ENCODE data around the gene C17orf113. TPM values are rescaled to one million over a fixed set of nuclear protein-coding genes. Genes with fewer than 3 reads are reported as not detected.

C17orf113 gene
- total and polyA plus RNA-seq, 2 of the 4 experiments (the other 2 are of a cell fraction) = under 0.01 to 0.03 TPM

DNA sequence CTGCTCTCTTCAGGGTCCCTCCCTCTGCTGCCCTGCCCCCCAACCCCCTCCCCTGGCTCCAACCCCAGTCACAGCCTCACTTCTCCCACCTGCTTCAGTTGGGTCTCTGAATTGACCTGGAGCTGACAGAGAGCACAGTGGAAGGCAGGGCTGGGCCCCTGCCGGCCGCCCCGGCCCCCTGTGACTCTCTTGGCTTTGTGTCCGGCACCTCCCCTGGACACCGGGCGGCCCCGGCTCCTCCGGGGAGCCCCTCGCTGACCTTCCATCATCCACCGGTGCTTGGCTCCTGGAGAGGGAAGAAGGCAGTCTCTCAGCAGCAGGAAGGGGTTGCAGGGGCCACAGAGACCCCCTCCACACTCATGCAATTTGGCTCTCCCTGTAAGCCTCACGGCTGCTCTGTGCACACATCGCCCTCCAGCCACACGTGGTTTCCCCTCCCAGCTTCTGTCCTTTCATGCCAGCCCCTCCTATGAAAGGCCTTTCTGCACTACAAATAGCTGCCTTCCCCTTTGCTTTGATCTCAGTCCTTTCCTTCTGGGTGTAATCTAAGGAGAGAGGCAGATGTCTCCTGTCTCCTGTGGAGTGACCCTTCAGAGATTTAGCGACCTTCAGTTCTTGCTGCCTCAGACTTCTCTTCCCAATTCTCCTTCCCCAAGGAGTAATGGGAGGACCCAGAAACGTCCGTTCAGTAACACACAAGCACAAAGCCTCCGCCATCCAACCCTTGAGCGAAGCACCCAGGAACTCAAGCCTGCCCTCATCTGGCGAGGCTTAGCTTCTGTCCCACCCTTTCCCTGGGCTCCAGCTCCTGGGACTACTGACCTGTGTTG, 22.2 kb downstream of the C17orf113 start:
- ATAC-seq (ENCODE audit: low read depth) (no peak), DNase-seq (no peak)
- ChIA-PET POLR2A (ENCODE audit: unreplicated experiment) (interaction anchor here (0.6 kb wide), 1 partner anchor 31 kb away, joined by 3 read pairs; no protein-coding TSS in a partner anchor), CTCF (interaction anchor here (0.7 kb wide), 1 partner anchor 8 kb away, joined by 3 read pairs; the partner anchor contains the start of gene NKIRAS2)
- no peak overlapping the region for H2AK9ac ChIP-seq (replicated peaks; ENCODE audit: low read depth, low read length, poor library complexity)
- H3K56ac ChIP-seq (ENCODE audit: extremely low read depth, insufficient read depth, low read length) = no peak overlapping the region
- in situ Hi-C loops (cut with MboI; ENCODE audit: low sequenced_read_pairs) = loop anchor here (5.0 kb wide), 1 partner anchor 84 kb away; the partner anchor contains the start of gene DHX58
- H3K4me3 ChIP-seq (ENCODE audit: insufficient read depth, low read depth, low read length) = no peak overlapping the region
- H3K18ac ChIP-seq (ENCODE audit: low read depth, low read length) = no peak overlapping the region
- no peak overlapping the region for H2BK15ac ChIP-seq (ENCODE audit: low read depth, low read length)
- intact Hi-C loops (cut with micrococcal nuclease) = loop anchor here (5.0 kb wide), 1 partner anchor 374 kb away; no protein-coding TSS in a partner anchor
- peaks cover 12% of the 10 kb centered on the region; the same call in 1 of the 2 replicates for H4K20me1 ChIP-seq (ENCODE audit: insufficient read depth, low read length)
- H3K4me2 ChIP-seq (ENCODE audit: low read depth, low read length) = no peak overlapping the region
- H3K14ac ChIP-seq (replicated peaks; ENCODE audit: low read depth, low read length) = no peak overlapping the region
- H3K4me1 ChIP-seq (ENCODE audit: control insufficient read depth, insufficient read depth, low read length) = peaks cover 7% of the 10 kb centered on the region
- H2BK20ac ChIP-seq (ENCODE audit: low read depth, low read length) = no peak overlapping the region
- no peak overlapping the region for H4K5ac ChIP-seq (ENCODE audit: low read depth, low read length)
- H2BK5ac ChIP-seq (ENCODE audit: low read depth, low read length, poor library complexity, severe bottlenecking) = no peak overlapping the region
- H3K27me3 ChIP-seq (ENCODE audit: control insufficient read depth, insufficient read depth, low read length) = peaks cover 16% of the 10 kb centered on the region
- no peak overlapping the region for H3K9ac ChIP-seq (ENCODE audit: low read depth, low read length)
- no peak overlapping the region for H4K91ac ChIP-seq (ENCODE audit: insufficient read depth, low read depth, low read length)
- H3K36me3 ChIP-seq (ENCODE audit: control insufficient read depth, insufficient read depth, low read length) = peaks cover 12% of the 10 kb centered on the region
- H3K9me3 ChIP-seq (ENCODE audit: control insufficient read depth, insufficient read depth, low read length) = no peaks in the 10 kb centered on the region
- H3K9me1 ChIP-seq (ENCODE audit: insufficient read depth, low read length) = peaks cover 6% of the 10 kb centered on the region; the same call in 1 of the 2 replicates
- no peak overlapping the region for H3K23ac ChIP-seq (ENCODE audit: low read depth, low read length)
- H2AFZ ChIP-seq (replicated peaks; ENCODE audit: low read length, poor library complexity) = peak overlapping the region; percentile 25
- H4K8ac ChIP-seq (ENCODE audit: low read depth in 2 of 2, low read length in 2 of 2) = no peak overlapping the region
- H3K27ac ChIP-seq (ENCODE audit: insufficient read depth, low read length) = no peak overlapping the region
- 60% methylated on average over 2 of the region's 19 CpGs; no CpG with 5 or more reads in 1 of the 2 experiments for WGBS, 2 experiments (ENCODE audit: extremely low coverage in 2 of 2, insufficient read length in 1 of 2)
- dilution Hi-C loops (cut with HindIII; ENCODE audit: low sequenced_read_pairs, unreplicated experiment) = no loop called here
- no peak overlapping the region for H2AK5ac ChIP-seq (ENCODE audit: low read depth, low read length)
- no peak overlapping the region for H2BK120ac ChIP-seq (ENCODE audit: low read depth, low read length)
- H3K79me1 ChIP-seq (ENCODE audit: low read depth in 1 of 2, low read length in 2 of 2) = peaks cover 0 to 15% of the 10 kb centered on the region in 2 experiments; a peak in 1 of 4 replicates
- TF ChIP-seq BHLHE40 (IDR thresholded peaks at IDR 0.05; ENCODE audit: low read depth, low read length) (no peak), MXI1 (IDR thresholded peaks at IDR 0.05; ENCODE audit: borderline replicate concordance, low read depth, low read length) (no peak), SMC3 (IDR thresholded peaks at IDR 0.05; ENCODE audit: low read depth, low read length) (no peak), POLR2A (IDR thresholded peaks at IDR 0.05; ENCODE audit: low read depth, low read length) (no peak)
- TF ChIP-seq, protein P1, sequence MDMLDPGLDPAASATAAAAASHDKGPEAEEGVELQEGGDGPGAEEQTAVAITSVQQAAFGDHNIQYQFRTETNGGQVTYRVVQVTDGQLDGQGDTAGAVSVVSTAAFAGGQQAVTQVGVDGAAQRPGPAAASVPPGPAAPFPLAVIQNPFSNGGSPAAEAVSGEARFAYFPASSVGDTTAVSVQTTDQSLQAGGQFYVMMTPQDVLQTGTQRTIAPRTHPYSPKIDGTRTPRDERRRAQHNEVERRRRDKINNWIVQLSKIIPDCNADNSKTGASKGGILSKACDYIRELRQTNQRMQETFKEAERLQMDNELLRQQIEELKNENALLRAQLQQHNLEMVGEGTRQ (IDR thresholded peaks at IDR 0.05; ENCODE audit: low read depth, low read length) = no peak
- TF ChIP-seq, protein P2, sequence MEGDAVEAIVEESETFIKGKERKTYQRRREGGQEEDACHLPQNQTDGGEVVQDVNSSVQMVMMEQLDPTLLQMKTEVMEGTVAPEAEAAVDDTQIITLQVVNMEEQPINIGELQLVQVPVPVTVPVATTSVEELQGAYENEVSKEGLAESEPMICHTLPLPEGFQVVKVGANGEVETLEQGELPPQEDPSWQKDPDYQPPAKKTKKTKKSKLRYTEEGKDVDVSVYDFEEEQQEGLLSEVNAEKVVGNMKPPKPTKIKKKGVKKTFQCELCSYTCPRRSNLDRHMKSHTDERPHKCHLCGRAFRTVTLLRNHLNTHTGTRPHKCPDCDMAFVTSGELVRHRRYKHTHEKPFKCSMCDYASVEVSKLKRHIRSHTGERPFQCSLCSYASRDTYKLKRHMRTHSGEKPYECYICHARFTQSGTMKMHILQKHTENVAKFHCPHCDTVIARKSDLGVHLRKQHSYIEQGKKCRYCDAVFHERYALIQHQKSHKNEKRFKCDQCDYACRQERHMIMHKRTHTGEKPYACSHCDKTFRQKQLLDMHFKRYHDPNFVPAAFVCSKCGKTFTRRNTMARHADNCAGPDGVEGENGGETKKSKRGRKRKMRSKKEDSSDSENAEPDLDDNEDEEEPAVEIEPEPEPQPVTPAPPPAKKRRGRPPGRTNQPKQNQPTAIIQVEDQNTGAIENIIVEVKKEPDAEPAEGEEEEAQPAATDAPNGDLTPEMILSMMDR (conservative IDR thresholded peaks at IDR 0.05; ENCODE audit: low read depth, low read length) = 0 out of 2 replicates have a peak, but pooled peaks have one; percentile 4
- no TSS peak for BruUV-seq (replicated peaks)
- no peak overlapping the region for H3K4ac ChIP-seq (ENCODE audit: low read depth, low read length)

Measured in IMR-90 (cell line).